ENCODE results near the gene NINL.
"Not testable (repeated sequence)": the region's sequence is repeated elsewhere in the genome, so short reads cannot be mapped to it uniquely, and the experiment has no call there.

Gene NINL

DNA sequence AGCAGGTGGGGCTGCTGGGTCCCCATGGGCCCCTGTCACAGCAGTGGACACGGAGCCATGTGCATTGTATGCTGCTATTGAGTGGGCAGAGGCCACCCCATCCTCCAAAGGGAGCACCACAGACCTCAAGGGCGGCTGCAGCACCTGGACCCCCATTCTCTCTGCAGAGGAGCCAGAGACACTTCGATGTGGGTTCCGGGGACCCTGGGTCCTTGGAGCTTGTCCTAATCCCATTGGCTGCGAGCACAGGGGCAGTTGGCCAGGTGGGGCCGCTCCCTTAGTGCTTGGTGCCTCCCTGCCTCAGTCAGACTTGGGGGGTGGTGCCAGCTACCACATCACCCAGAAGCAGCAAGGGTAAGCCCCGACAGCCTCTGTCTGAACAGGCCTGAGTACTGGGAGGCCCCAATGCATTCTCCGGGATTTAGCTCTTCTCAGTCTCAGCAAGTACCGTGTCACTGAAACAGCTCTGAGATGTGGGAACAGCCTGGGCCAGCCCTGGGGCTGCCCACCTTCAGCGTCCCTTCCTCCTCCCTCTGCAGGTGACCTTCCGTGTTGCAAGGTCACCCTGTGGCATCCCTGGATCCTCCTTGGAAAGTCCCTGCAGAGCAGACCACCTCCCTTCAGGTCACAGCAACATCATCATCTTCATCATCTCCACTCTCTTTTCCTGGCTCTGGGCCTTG, 104.0 kb downstream of the NINL start:
- no peak for DNase-seq

DNA sequence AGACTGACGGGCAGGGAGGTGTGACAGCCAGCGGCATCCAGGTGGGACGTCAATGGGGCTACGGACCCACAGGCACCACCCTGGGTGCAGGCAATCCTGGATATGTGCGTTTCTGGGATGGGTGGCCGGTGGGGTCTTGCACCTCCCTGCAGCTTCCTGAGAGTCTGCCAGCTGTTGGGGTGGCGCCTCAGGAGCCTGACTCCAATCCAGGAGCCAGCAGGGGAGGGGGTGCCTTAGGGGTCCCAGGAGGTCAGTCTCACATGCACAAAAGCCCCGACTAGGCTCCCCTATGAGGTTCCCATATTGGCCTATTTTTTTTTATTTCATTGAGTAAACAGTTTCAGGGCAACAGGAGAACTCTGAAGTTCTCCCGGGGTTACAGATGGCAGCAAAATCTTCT, 104.5 kb downstream of the NINL start:
- no peak for DNase-seq

DNA sequence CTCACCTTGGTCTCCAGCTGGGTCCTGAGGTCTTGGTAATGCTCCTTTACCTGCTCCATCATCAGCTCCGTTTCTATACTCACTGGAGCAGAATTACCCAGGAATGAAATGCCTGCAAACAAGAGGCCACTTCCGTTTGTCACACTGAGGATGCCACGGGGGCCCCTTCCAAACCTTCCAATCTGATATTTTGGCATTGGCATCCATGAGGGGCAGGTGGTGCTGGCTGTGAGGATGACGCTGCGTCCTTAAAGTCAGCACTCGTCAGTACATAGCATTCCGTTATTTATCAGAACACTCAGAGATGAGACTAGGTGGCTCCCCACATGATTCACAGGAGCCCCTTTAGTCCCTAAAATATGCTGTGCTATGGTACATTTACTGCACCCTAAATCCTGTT, 105.2 kb downstream of the NINL start:
- no peak for DNase-seq

DNA sequence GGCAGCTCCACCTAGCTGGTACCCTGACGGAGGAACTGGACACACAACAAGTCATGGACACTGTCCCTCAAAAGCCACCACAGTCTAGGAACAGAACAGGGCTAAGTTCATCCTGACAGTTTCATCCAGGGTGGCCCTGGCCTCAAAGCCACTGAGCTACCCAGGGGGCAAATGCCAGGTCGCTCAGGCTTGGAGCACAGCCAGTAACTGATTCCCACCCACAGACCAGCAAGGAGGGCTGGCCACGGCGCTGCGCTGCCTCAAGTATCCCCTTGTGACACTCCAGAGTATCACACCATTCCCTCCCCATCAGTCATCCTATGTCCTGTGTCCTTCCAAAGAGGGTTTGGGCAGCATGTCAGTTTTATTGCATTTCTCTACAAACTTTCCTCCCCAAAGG, 105.7 kb downstream of the NINL start:
- DNase-seq, result no peak

DNA sequence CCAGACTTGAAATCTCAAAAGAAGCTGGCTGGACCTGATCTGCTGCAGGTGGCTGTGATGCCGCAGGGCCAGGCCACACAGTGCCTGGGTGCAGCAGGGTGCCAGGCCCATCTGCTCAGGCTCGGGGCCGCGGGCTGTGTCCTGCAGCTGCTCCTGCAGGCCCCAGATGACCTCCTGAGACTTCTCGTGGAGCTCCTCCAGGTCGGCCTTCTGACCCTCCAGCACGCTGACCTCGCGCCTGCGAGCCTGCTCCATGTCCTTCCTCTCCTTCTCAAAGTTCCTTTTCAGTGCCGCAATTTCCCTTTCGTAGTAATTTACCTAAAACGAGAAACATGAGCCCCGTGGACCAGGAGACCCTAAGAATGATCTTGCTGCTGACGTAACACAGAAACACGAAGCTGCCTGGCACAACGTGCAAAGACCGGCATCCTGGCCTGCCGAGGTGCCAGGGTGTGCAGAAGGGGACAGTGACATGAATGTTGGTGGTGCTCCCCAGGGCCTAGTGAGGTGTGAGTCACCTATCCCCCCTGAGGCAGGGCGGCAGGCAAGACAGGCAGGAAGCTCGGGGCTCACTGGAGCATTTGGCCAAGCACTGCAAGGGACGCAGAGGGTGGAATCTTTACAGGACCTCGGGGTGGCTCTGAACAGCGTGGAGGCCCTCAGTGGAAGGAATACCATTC, 106.3 kb downstream of the NINL start:
- DNase-seq, result no peak

DNA sequence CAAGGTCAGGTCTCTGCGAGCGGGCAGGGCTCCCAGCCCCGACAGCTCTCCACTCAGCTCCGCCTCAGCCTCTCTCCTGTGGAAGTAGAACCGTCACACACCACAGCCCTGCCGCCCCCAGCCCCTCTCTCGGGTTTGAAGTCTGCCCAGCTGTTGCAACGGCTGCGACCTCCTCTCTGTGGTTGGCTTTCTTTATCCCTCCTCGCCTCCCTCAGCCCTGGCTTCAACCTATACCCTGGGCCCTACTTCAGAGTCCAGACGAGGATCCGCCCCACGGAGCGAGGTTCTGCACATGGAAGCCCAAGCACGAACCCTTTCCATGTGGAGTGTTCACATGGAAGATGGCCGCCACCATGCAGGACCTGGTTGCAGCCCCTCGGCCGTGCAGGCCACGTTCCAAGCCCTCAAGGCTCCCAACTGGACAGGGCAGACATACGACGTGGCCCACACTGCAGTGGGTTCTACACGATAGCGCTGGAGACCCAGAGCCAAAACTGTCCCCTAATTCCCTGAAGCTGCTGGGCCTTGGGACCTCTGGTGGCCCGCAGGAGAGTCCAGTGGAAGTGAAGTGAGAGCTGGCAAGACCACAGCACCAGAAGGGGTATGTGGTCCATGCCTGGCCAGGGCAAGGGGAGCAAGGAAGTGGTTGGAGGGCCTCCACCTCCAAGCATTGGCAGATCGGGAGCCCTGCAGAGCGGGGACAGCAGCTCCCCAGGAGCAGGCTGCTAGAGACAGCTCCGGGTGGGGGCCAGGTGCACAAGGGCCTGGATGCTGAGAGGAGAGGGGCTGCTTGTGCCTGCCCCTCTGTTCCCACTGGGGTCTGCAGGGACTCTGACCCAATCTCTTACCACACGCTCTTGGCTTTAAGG, 108.1 kb downstream of the NINL start:
- no peak for DNase-seq

DNA sequence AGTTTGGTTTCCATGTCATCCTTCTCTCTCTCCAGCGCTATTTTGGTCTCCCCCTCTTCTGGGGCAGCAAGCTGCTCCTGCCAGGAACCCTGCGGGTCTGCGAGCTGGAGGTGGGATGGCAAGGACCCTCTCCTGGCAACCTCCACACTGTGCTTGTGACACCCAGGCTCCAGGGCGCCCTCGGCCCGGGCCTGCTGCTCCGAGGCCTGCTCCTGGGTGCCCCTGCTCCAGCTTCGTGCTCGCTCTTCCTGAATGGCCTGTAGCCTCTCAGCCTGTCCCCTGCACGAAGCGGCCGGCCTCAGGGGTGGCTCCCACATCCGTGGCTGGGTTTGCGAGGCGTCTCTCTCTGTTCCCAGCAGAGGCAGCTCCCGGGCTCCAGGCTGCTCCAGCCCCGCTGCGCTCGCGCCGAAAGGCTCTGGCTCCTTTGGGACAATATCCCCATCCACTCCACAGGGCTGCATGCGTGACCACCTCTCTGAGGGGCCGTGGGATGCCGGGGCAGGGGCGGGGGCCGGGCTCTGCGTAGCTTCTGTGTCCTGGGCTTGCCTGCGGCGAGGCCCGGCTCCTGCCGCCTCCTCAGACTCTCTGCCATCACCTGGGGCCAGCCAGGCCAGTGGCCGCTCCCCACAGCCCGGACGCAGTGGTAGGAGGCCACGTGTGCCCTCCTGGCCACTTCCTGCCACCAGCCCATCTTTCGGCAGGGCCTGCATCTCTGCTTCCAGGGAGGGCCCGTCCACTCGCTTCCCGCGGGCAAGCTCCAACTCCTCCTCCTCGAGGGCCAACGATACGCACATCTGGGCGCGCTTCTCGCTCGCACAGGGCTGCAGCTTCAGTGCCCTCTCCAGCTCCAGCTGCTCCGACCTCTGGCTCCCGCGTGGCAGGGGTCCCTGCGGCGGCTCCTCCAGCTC, 109.0 kb downstream of the NINL start:
- no peak for DNase-seq

DNA sequence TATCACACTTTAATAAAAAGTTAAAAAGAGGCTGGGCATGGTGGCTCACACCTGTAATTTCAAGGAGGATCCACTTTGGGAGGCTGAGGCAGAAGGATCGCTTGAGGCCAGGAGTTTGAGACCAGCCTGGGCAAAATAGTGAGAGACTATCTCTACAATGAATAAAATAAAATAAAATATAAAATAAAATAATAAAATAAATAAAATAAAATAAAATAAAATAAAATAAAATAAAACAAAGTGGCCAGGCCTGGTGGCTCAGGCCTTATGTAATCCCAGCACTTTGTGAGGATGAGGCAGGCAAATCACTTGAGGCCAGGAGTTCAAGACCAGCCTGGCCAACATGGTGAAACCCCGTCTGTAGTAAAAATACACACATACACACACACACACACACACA, 112.0 kb downstream of the NINL start:
- not testable (repeated sequence) for DNase-seq

DNA sequence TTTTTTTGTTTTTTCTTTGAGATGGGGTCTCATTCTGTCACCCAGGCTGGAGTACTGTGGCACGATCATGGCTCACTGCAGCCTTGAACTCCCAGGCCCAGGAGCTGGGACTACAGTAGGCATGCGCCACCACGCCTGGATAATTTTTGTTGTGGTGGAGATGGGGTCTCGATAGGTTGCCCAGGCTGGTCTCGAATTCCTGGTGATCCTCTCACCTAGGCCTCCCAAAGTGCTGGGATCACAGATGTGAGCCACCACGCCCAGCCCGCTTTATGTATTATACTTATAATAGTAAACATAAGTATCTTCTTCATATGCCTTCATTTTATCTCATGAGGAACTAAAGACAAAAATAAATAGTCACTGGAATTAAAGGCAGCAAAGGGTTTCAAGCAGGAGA, 114.3 kb downstream of the NINL start:
- DNase-seq, result no peak

DNA sequence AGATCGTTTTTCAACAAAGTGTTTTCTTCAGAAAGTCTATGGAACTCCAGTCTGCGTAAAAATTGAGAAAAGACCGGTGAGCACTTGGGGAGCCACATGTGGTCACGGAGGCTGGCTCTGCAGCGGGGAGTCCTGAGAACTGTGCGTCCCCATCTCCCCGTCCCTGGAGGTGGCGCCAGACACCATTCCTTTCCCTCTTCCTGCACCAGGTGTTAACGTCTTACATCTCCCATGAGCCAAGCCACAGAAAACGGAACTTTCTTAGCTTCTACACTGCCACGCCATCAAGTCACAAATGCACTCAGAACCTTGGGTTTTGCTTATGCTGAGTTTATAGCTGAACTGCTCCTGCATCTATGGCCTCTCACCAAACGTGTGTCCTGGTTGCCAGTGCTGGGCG, 115.3 kb downstream of the NINL start:
- peak; percentile 24 for DNase-seq

DNA sequence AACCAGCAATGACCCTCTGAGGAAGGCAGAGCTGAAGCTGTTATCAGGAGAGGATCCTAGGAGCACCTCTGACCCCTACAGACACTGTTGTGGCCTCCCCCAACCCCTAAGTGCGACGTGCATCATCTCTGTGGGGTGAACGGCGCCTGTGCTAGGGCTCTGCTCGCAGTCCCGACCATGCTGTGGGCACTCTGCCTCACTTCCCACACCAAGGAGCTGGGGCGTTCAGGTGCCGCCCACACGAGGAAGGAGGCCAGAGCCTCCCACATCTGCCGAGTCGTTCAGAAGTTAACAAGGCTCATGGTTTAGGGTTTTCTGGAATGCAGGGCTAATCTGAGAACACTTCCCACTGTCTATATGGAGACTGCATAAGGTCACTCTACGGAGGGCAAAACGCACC, 115.8 kb downstream of the NINL start:
- no peak for DNase-seq

DNA sequence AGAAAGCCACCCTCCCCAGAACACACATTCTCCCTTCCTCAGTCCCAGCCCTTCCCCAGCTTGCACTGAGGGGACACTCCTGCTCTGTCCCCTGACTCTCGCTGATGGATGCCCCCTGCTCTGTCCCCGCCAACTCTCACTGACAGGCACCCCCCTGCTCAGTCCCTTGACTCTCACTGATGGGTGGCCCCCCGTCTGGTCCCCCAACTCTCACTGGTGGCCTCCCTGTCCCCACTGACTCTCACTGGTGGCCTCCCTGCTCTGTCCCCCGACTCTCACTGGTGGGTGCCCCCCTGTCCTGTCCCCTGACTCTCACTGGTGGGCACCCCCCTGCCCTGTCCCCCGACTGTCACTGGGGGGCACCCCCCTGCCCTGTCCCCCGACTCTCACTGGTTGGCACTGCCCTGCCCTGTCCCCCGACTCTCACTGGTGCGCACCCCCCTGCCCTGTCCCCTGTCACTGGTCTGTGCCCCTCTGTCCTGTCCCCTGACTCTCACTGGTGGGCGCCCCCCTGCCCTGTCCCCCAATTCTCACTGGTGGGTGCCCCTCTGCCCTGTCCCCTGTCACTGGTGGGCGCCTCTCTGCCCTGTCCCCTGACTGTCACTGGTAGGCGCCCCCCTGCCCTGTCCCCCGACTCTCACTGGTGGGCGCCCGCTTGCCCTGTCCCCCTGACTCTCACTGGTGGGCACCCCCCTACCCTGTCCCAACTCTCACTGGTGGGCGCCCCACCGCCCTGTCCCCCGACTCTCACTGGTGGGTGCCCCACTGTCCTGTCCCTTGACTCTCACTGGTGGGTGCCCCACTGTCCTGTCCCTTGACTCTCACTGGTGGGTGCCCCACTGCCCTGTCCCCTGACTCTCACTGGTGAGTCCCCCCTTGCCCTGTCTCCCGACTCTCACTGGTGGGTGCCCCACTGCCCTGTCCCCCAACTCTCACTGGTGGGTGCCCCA, 116.9 kb downstream of the NINL start:
- DNase-seq, result no peak

DNA sequence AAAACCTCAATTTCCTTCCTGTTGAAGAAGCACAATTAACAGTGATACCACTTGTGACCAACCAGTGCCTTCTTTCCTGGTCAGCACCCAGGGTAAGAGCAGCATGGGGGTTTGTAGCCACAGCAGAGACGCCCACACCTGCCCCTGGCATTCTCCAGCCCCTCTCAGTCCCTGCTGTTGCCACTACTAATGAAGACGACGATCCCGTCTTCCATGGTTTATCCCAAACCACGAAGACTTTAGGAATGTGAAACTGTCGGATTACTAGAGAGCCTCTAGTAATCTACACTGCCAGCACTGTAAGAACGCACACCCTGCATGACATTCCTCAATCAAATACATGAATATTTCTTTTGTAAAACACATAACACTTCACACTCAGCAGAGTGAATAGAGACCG, 117.9 kb downstream of the NINL start:
- DNase-seq, result no peak

DNA sequence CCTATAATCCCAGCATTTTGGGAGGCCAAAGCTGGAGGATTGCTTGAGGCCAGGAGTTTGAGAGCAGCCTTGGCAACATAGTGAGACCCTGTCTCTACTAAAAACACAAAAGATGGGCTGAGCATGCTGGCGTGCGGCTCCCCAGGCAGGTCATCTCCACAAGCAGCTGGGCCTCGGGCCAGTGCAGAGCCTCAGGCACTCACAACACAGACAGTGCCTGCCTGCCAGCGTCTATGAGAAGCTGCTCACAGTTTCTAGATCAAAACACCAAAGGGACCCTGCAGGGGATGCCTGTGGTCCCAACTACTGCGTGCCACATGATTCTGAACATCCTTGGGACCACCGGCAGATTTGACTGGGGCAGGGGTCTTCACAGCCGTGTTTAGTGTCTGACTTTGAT, 118.5 kb downstream of the NINL start:
- DNase-seq, result no peak

DNA sequence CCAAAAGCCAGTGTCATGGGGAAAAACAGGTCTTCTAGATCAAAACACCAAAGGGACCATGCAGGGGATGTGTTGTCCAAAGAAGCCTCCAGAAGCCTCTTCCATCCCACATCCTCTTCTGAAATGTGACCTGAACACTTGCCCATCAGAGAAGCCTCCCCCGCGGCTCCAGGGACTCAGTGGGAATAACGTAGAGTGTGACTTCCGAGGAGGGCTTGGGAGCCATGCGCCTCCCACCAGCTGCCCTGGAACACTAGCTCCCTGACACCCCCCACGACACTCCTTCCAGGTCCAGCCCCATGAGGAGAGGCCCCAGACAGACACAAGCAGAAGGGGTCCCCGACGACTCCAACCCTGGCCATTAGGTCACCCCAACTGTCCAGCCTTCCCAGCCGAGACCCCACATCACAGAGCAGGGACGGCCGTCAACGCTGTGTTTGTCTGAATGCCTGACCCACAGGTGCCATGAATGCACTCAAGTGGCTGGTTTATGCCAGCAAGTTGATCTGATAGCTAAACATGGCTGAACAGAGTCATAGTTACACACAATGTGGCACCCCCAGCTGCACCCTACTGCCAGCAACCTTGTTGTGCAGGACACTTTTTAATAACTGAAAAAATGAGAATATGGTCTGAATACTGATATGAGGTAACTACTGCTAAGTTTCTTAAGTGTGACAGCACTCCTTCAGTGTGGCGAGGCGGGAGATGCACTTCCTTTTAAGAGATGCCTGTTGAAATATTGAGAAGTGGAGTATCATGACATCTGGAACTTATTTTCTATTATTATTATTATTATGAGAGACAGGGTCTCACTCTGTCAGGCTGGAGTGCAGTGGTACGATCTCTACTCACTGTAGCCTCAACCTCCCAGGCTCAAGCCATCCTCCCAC, 119.8 kb downstream of the NINL start:
- no peak for DNase-seq

DNA sequence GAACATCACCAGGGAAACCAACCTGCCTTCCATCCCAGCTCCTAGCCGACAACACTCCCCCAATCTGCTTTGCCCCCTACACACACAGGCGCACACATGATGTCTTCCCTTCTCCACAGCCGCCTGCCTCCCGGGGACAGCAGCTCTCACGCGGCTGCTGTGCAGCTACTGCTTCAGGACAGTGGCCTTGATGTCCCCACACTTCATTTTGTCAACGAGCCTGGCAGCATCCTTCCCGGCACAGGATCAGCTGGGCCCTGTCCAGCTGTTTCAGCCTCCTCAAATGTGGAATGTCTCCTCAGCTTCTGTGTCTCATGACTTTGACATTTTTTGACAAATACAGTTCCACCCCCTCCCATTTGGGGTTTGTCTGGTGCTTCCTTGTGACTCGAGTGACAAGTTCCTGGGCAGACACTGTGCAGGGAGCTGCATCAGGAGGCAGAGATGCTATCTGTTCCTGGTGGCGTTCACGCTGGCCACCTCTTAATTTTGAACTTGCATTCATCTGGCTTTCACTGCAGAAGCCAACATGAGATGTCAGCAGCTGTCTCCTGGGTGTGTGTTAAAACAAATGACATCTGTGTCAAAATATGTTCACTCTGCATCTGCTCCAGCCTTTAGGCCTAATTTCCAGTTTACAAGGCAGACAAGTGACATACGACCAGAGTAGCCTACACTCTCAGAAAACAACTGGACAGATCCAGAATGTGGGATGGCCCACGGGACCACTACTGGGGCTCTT, 120.7 kb downstream of the NINL start:
- no peak for DNase-seq

DNA sequence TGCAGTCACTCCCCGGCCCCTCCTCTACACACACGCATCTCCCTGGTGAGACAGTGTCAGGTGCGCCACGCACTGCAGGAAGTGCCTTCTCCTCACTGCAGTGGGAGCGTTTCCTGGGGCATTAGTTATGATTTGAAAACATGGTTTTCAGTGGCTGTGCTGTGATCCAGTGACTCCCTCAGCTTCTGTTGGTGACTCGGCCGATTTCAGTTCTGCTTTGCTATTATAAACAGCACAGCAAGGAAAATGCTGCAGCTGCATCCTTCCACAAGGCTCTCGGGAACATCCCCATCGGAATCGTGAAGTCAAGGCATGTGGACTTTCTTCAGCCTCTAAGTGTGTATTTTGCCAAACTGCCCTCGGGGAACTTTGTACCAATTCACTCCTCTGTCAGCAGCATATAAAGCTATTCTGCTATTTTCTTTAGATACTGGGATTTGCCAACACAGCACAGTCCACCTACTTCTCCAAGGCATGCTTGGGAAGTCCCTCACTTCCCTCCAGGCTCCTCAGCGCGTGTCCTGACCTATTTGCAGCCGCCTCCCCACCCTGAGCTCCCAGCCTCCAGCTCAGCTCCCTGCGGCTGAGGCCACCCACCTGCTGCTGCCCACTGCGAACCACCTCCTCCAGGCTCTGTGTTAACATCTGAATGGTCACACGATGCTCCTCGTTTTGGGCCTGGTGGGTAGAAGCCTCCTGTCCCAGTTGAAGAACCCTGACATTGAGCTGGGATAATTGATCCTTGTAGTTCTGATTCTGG, 123.4 kb downstream of the NINL start:
- no peak for DNase-seq

DNA sequence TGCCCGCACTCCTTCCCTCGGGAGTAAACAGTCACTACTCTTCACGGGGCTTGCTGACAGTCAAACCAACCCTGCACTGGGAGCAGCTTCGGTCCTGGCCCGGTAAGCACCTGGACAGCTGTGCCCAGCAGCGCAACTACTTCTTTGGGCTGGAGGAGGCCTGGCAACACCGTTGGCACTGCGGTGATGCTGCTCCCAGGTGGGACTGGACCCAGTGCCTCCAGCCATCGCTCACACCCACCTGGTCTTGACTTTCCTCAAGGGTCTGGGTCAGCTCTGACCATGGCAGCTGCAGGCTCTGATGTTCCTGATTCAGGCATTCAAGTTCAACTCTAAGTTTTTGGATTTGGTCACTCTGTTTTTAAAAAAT, 124.1 kb downstream of the NINL start:
- no peak for DNase-seq
